ENCODE data around the gene HNRNPLL.
A peak's percentile ranks its signal among the peaks of the same experiment; 100 is the strongest.

HNRNPLL gene

DNA sequence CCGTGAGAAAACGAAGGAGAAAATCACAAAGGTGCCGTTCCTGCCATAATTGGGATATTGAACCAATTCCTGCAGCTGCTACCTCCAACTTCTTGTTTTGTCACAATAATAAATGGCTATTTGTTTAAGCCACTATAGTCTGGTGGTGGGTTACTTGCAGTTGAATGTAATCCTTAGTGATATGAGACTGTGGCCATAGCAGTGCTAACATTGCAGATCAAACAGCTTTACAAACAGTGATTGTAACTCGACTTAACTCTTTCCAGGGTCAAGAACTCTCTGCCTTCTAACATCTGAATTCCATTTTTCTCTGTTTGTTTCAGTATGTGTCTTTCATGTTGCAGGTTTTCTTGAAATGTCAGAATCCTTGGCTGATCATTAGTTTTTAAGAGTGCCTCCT is 24.7 kb upstream of the HNRNPLL start:
- TF ChIP-seq, protein P1, sequence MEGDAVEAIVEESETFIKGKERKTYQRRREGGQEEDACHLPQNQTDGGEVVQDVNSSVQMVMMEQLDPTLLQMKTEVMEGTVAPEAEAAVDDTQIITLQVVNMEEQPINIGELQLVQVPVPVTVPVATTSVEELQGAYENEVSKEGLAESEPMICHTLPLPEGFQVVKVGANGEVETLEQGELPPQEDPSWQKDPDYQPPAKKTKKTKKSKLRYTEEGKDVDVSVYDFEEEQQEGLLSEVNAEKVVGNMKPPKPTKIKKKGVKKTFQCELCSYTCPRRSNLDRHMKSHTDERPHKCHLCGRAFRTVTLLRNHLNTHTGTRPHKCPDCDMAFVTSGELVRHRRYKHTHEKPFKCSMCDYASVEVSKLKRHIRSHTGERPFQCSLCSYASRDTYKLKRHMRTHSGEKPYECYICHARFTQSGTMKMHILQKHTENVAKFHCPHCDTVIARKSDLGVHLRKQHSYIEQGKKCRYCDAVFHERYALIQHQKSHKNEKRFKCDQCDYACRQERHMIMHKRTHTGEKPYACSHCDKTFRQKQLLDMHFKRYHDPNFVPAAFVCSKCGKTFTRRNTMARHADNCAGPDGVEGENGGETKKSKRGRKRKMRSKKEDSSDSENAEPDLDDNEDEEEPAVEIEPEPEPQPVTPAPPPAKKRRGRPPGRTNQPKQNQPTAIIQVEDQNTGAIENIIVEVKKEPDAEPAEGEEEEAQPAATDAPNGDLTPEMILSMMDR (IDR thresholded peaks at IDR 0.05) = no peak
- no peak for DNase-seq (ENCODE audit: low spot score)
- no peak overlapping the region for H3K4me3 ChIP-seq
- no peak overlapping the region for H3K27ac ChIP-seq

DNA sequence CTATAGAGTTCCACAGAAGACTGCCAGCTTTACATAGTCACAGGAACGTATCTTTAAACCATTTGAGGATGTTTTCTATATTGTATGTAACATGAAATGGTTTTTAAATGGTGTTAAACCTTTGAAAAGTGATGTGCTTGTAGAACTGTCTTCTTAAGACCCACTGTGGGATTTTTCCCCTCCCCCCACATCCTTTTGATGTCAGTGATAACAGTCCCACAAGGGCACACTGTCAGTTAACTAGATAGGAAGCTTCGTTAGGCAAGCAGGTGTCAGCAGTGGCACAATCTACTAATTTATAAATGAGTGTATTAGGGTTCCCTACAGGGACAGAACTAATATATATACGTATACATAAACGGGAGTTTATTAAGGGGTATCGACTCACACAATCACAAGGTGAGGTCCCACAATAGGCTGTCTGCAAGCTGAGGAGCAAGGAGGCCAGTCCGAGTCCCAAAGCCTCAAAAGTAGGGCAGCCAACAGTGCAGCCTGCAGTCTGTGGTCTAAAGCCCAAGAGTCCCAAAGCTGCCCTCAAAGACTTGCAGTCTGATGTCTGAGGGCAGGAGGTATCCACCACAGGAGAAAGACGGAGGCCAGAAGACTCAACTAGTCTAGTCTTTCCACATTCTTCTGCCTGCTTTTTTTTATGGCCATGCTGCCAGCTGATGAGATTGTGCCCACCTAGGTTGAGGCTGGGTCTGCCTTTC is 23.8 kb upstream of the HNRNPLL start:
- DNase-seq (ENCODE audit: low spot score) = no peak
- Histone ChIP-seq H3K4me3 (no peak overlapping the region), H3K27ac (no peak overlapping the region)
- TF ChIP-seq, protein P1 (IDR thresholded peaks at IDR 0.05) = no peak

DNA sequence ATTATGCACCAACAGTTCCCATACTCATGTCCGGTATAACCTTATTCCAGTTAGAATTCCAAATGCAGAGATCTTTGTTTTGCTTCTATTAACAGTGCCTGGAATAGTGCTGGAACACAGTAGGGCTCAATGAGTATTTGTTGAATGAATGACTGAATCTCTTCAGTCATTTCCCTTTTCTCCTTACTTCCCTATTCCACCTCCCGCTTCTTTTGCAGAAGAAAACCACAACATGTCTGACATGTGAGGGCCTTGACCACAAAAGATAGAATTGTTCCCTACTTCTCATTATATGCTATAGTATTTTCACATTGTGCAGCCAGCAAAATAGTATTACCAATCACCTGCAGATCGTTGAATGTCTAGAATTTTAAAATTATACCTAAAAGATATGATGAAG is 19.5 kb upstream of the HNRNPLL start:
- TF ChIP-seq, protein P1 (IDR thresholded peaks at IDR 0.05) = no peak
- Histone ChIP-seq H3K4me3 (no peak overlapping the region), H3K27ac (no peak overlapping the region)
- DNase-seq (ENCODE audit: low spot score) = no peak

DNA sequence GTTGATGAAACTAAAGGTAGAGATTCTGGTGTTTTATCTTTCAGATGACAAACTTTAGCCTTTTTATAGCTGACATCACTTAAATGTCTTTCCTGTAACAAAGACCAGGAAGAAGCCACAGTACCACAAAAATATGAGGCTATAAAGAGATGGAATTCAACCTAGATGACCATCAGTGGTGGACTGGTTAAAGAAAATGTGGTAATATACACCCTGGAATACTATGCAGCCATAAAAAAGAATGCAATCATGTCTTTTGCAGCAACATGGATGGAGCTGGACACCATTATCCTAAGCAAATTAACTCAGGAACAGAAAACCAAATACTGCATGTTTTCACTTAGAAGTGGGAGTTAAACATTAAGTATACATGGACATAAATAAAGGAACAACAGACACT is 18.3 kb upstream of the HNRNPLL start:
- no peak overlapping the region for H3K27ac ChIP-seq
- TF ChIP-seq, protein P1 (IDR thresholded peaks at IDR 0.05) = no peak
- H3K4me3 ChIP-seq = no peak overlapping the region
- no peak for DNase-seq (ENCODE audit: low spot score)

DNA sequence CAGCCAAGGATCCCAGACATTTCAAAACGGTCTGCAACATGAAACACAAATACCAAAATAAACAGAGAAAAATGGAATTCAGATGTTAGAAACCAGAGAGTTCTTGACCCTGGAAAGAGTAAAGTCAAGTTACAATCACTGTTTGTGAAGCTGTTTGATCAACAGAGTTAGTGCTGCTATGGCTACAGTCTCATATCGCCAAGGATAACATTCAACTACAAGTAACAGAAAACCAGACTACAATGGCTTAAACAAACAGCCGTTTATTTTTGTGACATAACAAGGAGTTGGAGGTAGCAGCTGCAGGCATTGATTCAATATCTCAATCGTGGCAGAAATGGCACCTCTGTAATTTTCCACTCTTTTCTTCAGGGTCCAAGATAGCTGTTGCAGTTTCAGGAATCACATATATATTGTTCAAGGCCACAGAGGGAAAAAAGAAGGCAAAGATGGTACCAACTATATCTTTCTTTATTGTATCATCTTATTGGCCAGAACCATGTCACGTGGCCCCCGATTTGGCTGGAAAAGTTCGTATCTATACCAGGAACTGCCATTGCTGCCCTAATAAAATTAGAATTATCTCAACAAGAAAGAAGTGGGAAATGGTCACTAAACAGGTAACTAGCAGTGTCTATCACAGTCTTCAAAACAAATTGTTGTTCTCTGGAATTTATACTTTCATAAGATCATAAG is 17.7 kb upstream of the HNRNPLL start:
- TF ChIP-seq, protein P1 (IDR thresholded peaks at IDR 0.05) = no peak
- peak overlapping the region; percentile 19 to 68 for H3K27ac ChIP-seq
- no peak overlapping the region for H3K4me3 ChIP-seq
- no peak for DNase-seq (ENCODE audit: low spot score)

DNA sequence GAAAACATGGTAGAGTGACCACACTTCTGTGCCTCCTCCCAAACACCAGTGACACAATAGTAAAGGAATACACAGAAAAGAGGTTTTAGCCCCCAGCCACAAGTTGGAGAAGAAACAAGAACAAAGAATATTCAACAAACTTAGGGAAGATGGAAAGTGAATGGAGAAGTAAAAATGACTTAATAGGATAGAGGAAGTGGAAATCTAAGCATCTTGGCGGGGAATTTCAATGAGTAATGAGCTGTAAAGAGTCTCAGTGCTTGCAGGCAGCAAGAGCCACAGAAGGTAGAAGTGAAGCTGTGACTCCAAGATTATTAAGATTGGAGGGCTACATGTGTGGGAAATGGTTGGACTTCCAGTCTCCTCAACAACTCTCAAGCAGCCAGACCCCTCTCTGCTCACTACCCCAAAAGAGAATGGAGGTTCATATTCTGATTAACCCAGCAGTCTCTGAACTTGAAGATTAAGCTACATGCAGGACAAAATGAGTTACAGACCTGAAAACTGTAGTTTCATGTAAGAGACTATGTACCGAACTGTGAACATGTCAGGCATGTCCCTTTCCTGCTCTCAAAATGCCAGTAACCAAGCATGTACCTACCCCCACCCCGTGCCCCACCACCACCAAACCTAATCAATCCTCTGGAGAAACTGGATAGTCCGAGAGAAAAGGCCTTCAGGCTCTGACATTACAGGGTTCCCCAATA is 16.9 kb upstream of the HNRNPLL start:
- DNase-seq (ENCODE audit: low spot score) = no peak
- TF ChIP-seq, protein P1 (IDR thresholded peaks at IDR 0.05) = no peak

More for the DNA sequence above, 16.9 kb upstream of the HNRNPLL start:
- peak overlapping the region; percentile 19 to 68 for H3K27ac ChIP-seq
- H3K4me3 ChIP-seq = no peak overlapping the region
